HUES6 (cell line): ENCODE results near the gene VPS52.
"Not testable (repeated sequence)": the region's sequence is repeated elsewhere in the genome, so short reads cannot be mapped to it uniquely, and the experiment has no call there.

Experiments used
- H3K27ac ChIP-seq: 2 replicates; pipeline ENCODE4 v1.7.0; 2013; ENCODE audit warnings: low read depth, mild to moderate bottlenecking, low read length, inconsistent platforms
- H3K27me3 ChIP-seq: 2 replicates; pipeline ENCODE4 v1.6.1; 2013; ENCODE audit warnings: low read length; ENCODE audit not compliant: control insufficient read depth, insufficient read depth
- H3K36me3 ChIP-seq: 2 replicates; pipeline ENCODE4 v1.6.1; 2013; ENCODE audit warnings: low read length; ENCODE audit not compliant: control insufficient read depth, insufficient read depth
- H3K4me1 ChIP-seq: 2 replicates; pipeline ENCODE4 v1.6.1; 2013; ENCODE audit warnings: low read length; ENCODE audit not compliant: control insufficient read depth, insufficient read depth
- H3K4me3 ChIP-seq: 2 replicates; pipeline ENCODE4 v1.5.1; 2013; ENCODE audit warnings: low read depth, low read length
- H3K9ac ChIP-seq: one replicate; pipeline ENCODE4 v1.6.1; 2013; ENCODE audit warnings: mild to moderate bottlenecking, low read length
- H3K9me3 ChIP-seq: 2 replicates; pipeline ENCODE4 v1.6.1; 2013; ENCODE audit warnings: low read depth, low read length; ENCODE audit not compliant: control insufficient read depth, insufficient read depth

The VPS52 gene

GRCh38 chr6:33277663-33278391 is 6.2 kb upstream of the VPS52 start:
- H3K9me3 ChIP-seq = no peaks in the 10 kb centered on the region
- peak overlapping the region; percentile 93 for H3K9ac ChIP-seq
- no peaks in the 10 kb centered on the region for H3K27me3 ChIP-seq
- H3K4me1 ChIP-seq = peaks cover 20% of the 10 kb centered on the region; the same call in 1 of the 2 replicates
- H3K4me3 ChIP-seq = peak overlapping the region; percentile 88
- peaks cover 83% of the 10 kb centered on the region for H3K36me3 ChIP-seq
- peak overlapping the region; percentile 86 for H3K27ac ChIP-seq

- H3K36me3 ChIP-seq = peaks cover 83% of the 10 kb centered on the region
These were observed 5.4 kb upstream of the VPS52 start, which contains the start of gene B3GALT4 for GRCh38 chr6:33276864-33277662. TSS of gene B3GALT4 (plus strand) at chr6:33277123. CDS start at chr6:33277420, 297 bp downstream.

GRCh38 chr6:33276581-33276863 is 4.8 kb upstream of the VPS52 start:
- H3K27ac ChIP-seq = peak overlapping the region; percentile 86
- H3K4me3 ChIP-seq = peak overlapping the region; percentile 88
- peaks cover 20% of the 10 kb centered on the region; the same call in 1 of the 2 replicates for H3K4me1 ChIP-seq
- peaks cover 81% of the 10 kb centered on the region for H3K36me3 ChIP-seq
- no peaks in the 10 kb centered on the region for H3K9me3 ChIP-seq
- no peaks in the 10 kb centered on the region for H3K27me3 ChIP-seq
- peak overlapping the region; percentile 93 for H3K9ac ChIP-seq

More at GRCh38 chr6:33276864-33277662, 5.4 kb upstream of the VPS52 start, which contains the start of gene B3GALT4:
- H3K9ac ChIP-seq = peak within 1 kb of the TSS; percentile 93
- H3K4me1 ChIP-seq = peaks cover 20% of the 10 kb centered on the region; the same call in 1 of the 2 replicates
- no peaks in the 10 kb centered on the region for H3K9me3 ChIP-seq
- H3K4me3 ChIP-seq = peak within 1 kb of the TSS; percentile 88
- no peaks in the 10 kb centered on the region for H3K27me3 ChIP-seq
- peak within 1 kb of the TSS; percentile 86 for H3K27ac ChIP-seq

- not testable (repeated sequence) for H3K9me3 ChIP-seq, H3K27ac ChIP-seq, H3K27me3 ChIP-seq
- Histone ChIP-seq H3K4me1 (peaks cover 20% of the 10 kb centered on the region; the same call in 1 of the 2 replicates), H3K4me3 (peak overlapping the region; percentile 88), H3K36me3 (peaks cover 75% of the 10 kb centered on the region), H3K9ac (peak overlapping the region; percentile 93)
These were observed 4.3 kb upstream of the VPS52 start for GRCh38 chr6:33275795-33276580.

GRCh38 chr6:33273924-33274902 is 2.5 kb upstream of the VPS52 start:
- peak overlapping the region; percentile 21; the same call in 1 of the 2 replicates for H3K27ac ChIP-seq
- no peaks in the 10 kb centered on the region for H3K27me3 ChIP-seq
- peaks cover 61% of the 10 kb centered on the region for H3K36me3 ChIP-seq
- H3K9me3 ChIP-seq = no peaks in the 10 kb centered on the region
- peaks cover 14% of the 10 kb centered on the region; the same call in 1 of the 2 replicates for H3K4me1 ChIP-seq
- H3K4me3 ChIP-seq = peak overlapping the region; percentile 88
- H3K9ac ChIP-seq = peak overlapping the region; percentile 93

- Histone ChIP-seq H3K9me3 (no peaks in the 10 kb centered on the region), H3K27me3 (no peaks in the 10 kb centered on the region), H3K36me3 (peaks cover 60% of the 10 kb centered on the region), H3K4me1 (peaks cover 14% of the 10 kb centered on the region; the same call in 1 of the 2 replicates), H3K4me3 (peak overlapping the region; percentile 88), H3K9ac (peak overlapping the region; percentile 93), H3K27ac (peak overlapping the region; percentile 85)
These were observed 1.6 kb upstream of the VPS52 start for GRCh38 chr6:33273129-33273923.

- Histone ChIP-seq H3K27ac (peak overlapping the region; percentile 85), H3K9ac (peak overlapping the region; percentile 93), H3K36me3 (peaks cover 65% of the 10 kb centered on the region), H3K9me3 (no peaks in the 10 kb centered on the region), H3K27me3 (no peaks in the 10 kb centered on the region), H3K4me1 (peaks cover 11% of the 10 kb centered on the region; the same call in 1 of the 2 replicates), H3K4me3 (peak overlapping the region; percentile 88)
These were observed 826 bp upstream of the VPS52 start for GRCh38 chr6:33272275-33273128.

GRCh38 chr6:33271117-33271467 is 584 bp downstream of the VPS52 start:
- H3K36me3 ChIP-seq = peaks cover 71% of the 10 kb centered on the region
- H3K27me3 ChIP-seq = no peaks in the 10 kb centered on the region
- no peaks in the 10 kb centered on the region for H3K9me3 ChIP-seq
- peak overlapping the region; percentile 88 for H3K4me3 ChIP-seq
- H3K9ac ChIP-seq = peak overlapping the region; percentile 95
- H3K27ac ChIP-seq = peak overlapping the region; percentile 93
- H3K4me1 ChIP-seq = peaks cover 11% of the 10 kb centered on the region; the same call in 1 of the 2 replicates

GRCh38 chr6:33264015-33264414 is 7.7 kb downstream of the VPS52 start:
- Histone ChIP-seq H3K27ac (no peak overlapping the region), H3K27me3 (no peaks in the 10 kb centered on the region), H3K4me1 (no peaks in the 10 kb centered on the region), H3K9ac (no peak overlapping the region), H3K36me3 (peaks cover 74% of the 10 kb centered on the region), H3K4me3 (no peak overlapping the region), H3K9me3 (no peaks in the 10 kb centered on the region)
